NCI-H2227 (cell line): Measurements from ENCODE around the gene LMTK3.

ENCODE experiments used
- DNase-seq: peaks from one replicate; lab custom pipeline; 2025; ENCODE audit not compliant: unreplicated experiment; lab: John Stamatoyannopoulos, UW

LMTK3 gene

GRCh38 chr19:48452289-48453190, 59.1 kb downstream of the LMTK3 start:
- DNase-seq: no peak

- DNase-seq: no peak
These were observed 60.0 kb downstream of the LMTK3 start for GRCh38 chr19:48451624-48452023.

GRCh38 chr19:48450863-48451262, 60.8 kb downstream of the LMTK3 start:
- no peak for DNase-seq

GRCh38 chr19:48450441-48450840, 61.2 kb downstream of the LMTK3 start:
- no peak for DNase-seq

- no peak for DNase-seq
These were observed 63.1 kb downstream of the LMTK3 start for GRCh38 chr19:48448563-48448962.

- DNase-seq: no peak
These were observed 65.1 kb downstream of the LMTK3 start for GRCh38 chr19:48446579-48446978.

GRCh38 chr19:48445606-48446481, 65.8 kb downstream of the LMTK3 start, which contains the start of gene GRWD1:
Gene GRWD1, plus strand, starts transcription at chr19:48445983. Its CDS starts 23 bp downstream, at chr19:48446006.
- DNase-seq: peak; percentile 95

GRCh38 chr19:48445256-48445605, 66.4 kb downstream of the LMTK3 start:
- peak; percentile 71 for DNase-seq

- DNase-seq: peak; percentile 9
These were observed 66.8 kb downstream of the LMTK3 start for GRCh38 chr19:48444936-48445200.

GRCh38 chr19:48444129-48444935, 67.3 kb downstream of the LMTK3 start:
- no peak for DNase-seq

- no peak for DNase-seq
These were observed 67.9 kb downstream of the LMTK3 start for GRCh38 chr19:48443731-48444128.

- DNase-seq: peak; percentile 34
These were observed 68.4 kb downstream of the LMTK3 start for GRCh38 chr19:48443256-48443655.

- DNase-seq: no peak
These were observed 69.3 kb downstream of the LMTK3 start for GRCh38 chr19:48442116-48443035.

GRCh38 chr19:48441360-48442050, 70.1 kb downstream of the LMTK3 start:
- no peak for DNase-seq

- no peak for DNase-seq
These were observed 75.0 kb downstream of the LMTK3 start for GRCh38 chr19:48436586-48436985.
